ENCODE data around the gene SORCS1.

DNA sequence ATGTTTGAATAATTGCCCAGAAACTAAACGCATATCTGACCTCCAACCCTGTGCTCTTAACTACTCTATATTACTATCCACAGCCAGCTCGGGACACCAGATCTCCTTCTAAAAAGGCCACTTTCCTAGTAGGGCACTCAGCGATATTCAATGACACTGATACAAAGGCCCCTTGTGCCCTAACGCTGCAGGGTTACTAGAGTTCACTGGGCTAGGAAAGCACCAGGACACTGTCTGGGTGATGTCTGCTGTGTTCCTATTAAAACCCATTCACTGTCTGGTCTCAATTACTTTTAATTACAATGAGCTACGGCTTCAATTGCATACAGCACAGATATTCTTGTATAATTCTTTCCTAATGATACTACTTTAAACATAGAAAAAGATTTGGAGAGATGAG is 91.7 kb downstream of the SORCS1 start:
- TF ChIP-seq, protein P1, sequence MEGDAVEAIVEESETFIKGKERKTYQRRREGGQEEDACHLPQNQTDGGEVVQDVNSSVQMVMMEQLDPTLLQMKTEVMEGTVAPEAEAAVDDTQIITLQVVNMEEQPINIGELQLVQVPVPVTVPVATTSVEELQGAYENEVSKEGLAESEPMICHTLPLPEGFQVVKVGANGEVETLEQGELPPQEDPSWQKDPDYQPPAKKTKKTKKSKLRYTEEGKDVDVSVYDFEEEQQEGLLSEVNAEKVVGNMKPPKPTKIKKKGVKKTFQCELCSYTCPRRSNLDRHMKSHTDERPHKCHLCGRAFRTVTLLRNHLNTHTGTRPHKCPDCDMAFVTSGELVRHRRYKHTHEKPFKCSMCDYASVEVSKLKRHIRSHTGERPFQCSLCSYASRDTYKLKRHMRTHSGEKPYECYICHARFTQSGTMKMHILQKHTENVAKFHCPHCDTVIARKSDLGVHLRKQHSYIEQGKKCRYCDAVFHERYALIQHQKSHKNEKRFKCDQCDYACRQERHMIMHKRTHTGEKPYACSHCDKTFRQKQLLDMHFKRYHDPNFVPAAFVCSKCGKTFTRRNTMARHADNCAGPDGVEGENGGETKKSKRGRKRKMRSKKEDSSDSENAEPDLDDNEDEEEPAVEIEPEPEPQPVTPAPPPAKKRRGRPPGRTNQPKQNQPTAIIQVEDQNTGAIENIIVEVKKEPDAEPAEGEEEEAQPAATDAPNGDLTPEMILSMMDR (IDR thresholded peaks at IDR 0.05; ENCODE audit: low read depth, low read length, missing input control): no peak
- TF ChIP-seq, protein P2, sequence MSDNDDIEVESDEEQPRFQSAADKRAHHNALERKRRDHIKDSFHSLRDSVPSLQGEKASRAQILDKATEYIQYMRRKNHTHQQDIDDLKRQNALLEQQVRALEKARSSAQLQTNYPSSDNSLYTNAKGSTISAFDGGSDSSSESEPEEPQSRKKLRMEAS (IDR thresholded peaks at IDR 0.05): no peak
- TF ChIP-seq, protein P3, sequence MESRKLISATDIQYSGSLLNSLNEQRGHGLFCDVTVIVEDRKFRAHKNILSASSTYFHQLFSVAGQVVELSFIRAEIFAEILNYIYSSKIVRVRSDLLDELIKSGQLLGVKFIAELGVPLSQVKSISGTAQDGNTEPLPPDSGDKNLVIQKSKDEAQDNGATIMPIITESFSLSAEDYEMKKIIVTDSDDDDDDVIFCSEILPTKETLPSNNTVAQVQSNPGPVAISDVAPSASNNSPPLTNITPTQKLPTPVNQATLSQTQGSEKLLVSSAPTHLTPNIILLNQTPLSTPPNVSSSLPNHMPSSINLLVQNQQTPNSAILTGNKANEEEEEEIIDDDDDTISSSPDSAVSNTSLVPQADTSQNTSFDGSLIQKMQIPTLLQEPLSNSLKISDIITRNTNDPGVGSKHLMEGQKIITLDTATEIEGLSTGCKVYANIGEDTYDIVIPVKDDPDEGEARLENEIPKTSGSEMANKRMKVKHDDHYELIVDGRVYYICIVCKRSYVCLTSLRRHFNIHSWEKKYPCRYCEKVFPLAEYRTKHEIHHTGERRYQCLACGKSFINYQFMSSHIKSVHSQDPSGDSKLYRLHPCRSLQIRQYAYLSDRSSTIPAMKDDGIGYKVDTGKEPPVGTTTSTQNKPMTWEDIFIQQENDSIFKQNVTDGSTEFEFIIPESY (IDR thresholded peaks at IDR 0.05): no peak
- TF ChIP-seq, protein P4, sequence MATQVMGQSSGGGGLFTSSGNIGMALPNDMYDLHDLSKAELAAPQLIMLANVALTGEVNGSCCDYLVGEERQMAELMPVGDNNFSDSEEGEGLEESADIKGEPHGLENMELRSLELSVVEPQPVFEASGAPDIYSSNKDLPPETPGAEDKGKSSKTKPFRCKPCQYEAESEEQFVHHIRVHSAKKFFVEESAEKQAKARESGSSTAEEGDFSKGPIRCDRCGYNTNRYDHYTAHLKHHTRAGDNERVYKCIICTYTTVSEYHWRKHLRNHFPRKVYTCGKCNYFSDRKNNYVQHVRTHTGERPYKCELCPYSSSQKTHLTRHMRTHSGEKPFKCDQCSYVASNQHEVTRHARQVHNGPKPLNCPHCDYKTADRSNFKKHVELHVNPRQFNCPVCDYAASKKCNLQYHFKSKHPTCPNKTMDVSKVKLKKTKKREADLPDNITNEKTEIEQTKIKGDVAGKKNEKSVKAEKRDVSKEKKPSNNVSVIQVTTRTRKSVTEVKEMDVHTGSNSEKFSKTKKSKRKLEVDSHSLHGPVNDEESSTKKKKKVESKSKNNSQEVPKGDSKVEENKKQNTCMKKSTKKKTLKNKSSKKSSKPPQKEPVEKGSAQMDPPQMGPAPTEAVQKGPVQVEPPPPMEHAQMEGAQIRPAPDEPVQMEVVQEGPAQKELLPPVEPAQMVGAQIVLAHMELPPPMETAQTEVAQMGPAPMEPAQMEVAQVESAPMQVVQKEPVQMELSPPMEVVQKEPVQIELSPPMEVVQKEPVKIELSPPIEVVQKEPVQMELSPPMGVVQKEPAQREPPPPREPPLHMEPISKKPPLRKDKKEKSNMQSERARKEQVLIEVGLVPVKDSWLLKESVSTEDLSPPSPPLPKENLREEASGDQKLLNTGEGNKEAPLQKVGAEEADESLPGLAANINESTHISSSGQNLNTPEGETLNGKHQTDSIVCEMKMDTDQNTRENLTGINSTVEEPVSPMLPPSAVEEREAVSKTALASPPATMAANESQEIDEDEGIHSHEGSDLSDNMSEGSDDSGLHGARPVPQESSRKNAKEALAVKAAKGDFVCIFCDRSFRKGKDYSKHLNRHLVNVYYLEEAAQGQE (IDR thresholded peaks at IDR 0.05): no peak
- TF ChIP-seq JUND (IDR thresholded peaks at IDR 0.05) (no peak), TAF1 (conservative IDR thresholded peaks at IDR 0.05) (no peak), NR2F2 (IDR thresholded peaks at IDR 0.05) (no peak)
